ENCODE results near the gene DPP6.

Gene DPP6

GRCh38 chr7:154338701-154339506, 286.7 kb downstream of the DPP6 start:
- DNase-seq (ENCODE audit: low read depth), result no peak

GRCh38 chr7:154342971-154343633, 290.9 kb downstream of the DPP6 start:
- DNase-seq (ENCODE audit: low read depth), result no peak

GRCh38 chr7:154343778-154344412, 291.7 kb downstream of the DPP6 start:
- no peak for DNase-seq (ENCODE audit: low read depth)

GRCh38 chr7:154345093-154345492, 292.9 kb downstream of the DPP6 start:
- no peak for DNase-seq (ENCODE audit: low read depth)

GRCh38 chr7:154347700-154348266, 295.6 kb downstream of the DPP6 start:
- no peak for DNase-seq (ENCODE audit: low read depth)

GRCh38 chr7:154350892-154351291, 298.7 kb downstream of the DPP6 start:
- DNase-seq (ENCODE audit: low read depth), result no peak

- DNase-seq (ENCODE audit: low read depth), result no peak
Measured at GRCh38 chr7:154353355-154353767, 301.2 kb downstream of the DPP6 start.

- DNase-seq (ENCODE audit: low read depth), result no peak
Measured at GRCh38 chr7:154364170-154364569, 312.0 kb downstream of the DPP6 start.

- DNase-seq (ENCODE audit: low read depth), result no peak
Measured at GRCh38 chr7:154371424-154371823, 319.2 kb downstream of the DPP6 start.

- DNase-seq (ENCODE audit: low read depth), result no peak
Measured at GRCh38 chr7:154372011-154372601, 319.9 kb downstream of the DPP6 start.

GRCh38 chr7:154373956-154374355, 321.8 kb downstream of the DPP6 start:
- DNase-seq (ENCODE audit: low read depth), result no peak

GRCh38 chr7:154375956-154376355, 323.8 kb downstream of the DPP6 start:
- no peak for DNase-seq (ENCODE audit: low read depth)

GRCh38 chr7:154380771-154381170, 328.6 kb downstream of the DPP6 start:
- no peak for DNase-seq (ENCODE audit: low read depth)

GRCh38 chr7:154383045-154383444, 330.8 kb downstream of the DPP6 start:
- DNase-seq (ENCODE audit: low read depth), result no peak

- DNase-seq (ENCODE audit: low read depth), result no peak
Measured at GRCh38 chr7:154385214-154385613, 333.0 kb downstream of the DPP6 start.

- DNase-seq (ENCODE audit: low read depth), result no peak
Measured at GRCh38 chr7:154387252-154387651, 335.1 kb downstream of the DPP6 start.

GRCh38 chr7:154388412-154388811, 336.2 kb downstream of the DPP6 start:
- no peak for DNase-seq (ENCODE audit: low read depth)

- no peak for DNase-seq (ENCODE audit: low read depth)
Measured at GRCh38 chr7:154388999-154389398, 336.8 kb downstream of the DPP6 start.

- DNase-seq (ENCODE audit: low read depth), result no peak
Measured at GRCh38 chr7:154390961-154391360, 338.8 kb downstream of the DPP6 start.

GRCh38 chr7:154394804-154395203, 342.6 kb downstream of the DPP6 start:
- no peak for DNase-seq (ENCODE audit: low read depth)

GRCh38 chr7:154406312-154406711, 354.1 kb downstream of the DPP6 start:
- DNase-seq (ENCODE audit: low read depth), result no peak

GRCh38 chr7:154409703-154410311, 357.6 kb downstream of the DPP6 start:
- DNase-seq (ENCODE audit: low read depth), result no peak

Data from activated gamma-delta T cell treated with anti-CD3 and anti-CD28 coated beads, Interleukin-2, amount 50 U/mL, for 16 hours (primary cell).